Measurements from ENCODE around the gene IGHMBP2. TPM values are rescaled to one million over a fixed set of nuclear protein-coding genes. Genes with fewer than 3 reads are reported as not detected.
A peak's percentile ranks its signal among the peaks of the same experiment; 100 is the strongest.

The IGHMBP2 gene
- total RNA-seq, 1 donor from 2014 or later = 9.5 TPM

DNA sequence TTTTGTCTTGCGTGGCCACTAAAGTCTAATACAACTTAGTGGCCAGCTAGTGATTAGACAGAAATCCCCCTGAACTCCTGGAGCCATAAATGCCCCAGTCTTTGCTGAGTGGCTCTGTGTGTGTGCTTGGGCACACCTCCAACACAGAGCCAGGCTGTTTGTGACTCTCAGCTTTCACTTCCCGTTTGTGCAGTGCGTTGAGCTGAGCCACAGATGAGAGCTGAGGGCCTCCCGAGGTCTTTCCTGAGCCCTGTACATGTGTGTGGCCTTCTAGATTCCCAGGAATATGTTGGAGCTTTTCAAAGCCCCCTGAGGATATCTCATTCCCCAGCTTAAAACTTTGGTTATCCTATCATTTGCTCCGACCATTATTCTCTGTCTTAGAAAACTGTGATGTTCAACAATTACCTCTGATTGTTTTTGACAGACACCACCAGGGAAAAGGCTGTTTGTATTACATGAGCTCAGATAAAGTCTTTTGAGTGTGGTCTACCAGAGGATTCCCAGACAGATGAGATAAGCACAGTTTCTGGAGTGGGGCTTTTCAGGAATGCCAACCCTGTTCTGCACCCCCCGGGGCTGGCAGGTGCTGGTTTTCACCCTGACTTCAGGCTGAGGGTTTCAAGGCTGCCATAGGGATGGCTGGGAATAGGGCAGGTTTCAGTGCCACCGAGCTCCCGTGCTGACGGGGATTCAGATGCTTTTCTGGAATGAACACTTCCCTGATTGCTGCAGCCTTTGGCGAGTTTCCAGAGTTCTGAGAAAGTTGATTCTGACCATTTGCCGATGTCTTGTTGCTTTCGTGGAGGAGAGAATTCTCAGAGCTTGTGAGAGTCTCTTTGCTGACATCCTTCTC, 23.8 kb downstream of the IGHMBP2 start:
- DNase-seq (ENCODE audit: low read depth in 2 of 2) = peak in 1 of 2 donors; percentile 74

DNA sequence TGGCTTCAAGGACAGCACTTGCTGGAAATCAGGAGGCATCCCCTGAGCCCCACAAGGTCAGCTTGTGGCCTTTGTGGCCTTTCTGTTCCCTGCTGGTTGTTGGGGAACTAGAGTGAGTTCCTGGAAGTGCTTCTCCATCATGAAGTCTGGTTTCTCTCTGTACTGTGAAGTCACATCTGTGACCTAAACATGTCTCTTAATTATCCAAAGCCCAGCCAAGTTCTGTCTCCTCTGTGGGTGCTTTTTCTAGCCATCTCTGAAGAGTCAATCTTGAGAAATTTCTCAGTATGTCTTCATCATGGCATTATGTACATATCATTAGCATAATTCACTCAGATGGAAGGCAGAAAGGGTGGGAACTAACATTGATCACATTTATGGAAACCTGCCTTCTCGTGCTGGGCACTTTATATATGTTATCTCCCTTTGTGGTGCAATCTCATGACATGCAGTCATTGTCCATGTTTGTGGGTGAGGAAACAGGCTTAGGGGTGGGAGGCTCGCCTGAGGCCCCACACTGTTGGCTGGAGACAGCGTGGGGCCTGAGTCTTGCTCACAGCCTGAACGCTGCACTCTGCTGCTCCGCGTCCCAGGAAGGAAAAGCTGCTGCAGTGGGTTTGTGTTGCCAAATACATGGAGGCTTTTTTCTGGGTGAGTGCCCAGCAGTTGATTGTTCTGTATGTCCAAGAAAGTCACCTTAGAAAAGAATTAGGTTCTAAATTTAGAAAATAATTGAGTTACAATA, 24.6 kb downstream of the IGHMBP2 start:
- DNase-seq (ENCODE audit: low read depth in 2 of 2) = no peak

DNA sequence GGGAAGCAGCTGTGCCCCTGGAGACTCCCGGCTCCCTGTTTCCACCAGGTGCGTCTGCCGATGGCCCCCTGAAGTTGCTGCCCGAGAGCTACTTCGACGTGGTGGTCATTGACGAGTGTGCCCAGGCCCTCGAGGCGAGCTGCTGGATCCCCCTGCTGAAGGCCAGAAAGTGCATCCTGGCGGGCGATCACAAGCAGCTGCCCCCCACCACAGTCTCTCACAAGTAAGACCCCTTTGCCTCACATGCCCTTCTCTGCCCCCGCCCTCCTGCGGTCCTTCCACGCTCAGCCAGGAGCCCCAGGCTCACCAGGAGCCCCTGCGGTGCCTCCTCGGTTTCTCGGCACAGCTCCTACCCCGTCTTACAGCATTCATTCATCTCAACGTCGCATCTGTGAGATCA, 25.4 kb downstream of the IGHMBP2 start:
- DNase-seq (ENCODE audit: low read depth in 2 of 2) = no peak

DNA sequence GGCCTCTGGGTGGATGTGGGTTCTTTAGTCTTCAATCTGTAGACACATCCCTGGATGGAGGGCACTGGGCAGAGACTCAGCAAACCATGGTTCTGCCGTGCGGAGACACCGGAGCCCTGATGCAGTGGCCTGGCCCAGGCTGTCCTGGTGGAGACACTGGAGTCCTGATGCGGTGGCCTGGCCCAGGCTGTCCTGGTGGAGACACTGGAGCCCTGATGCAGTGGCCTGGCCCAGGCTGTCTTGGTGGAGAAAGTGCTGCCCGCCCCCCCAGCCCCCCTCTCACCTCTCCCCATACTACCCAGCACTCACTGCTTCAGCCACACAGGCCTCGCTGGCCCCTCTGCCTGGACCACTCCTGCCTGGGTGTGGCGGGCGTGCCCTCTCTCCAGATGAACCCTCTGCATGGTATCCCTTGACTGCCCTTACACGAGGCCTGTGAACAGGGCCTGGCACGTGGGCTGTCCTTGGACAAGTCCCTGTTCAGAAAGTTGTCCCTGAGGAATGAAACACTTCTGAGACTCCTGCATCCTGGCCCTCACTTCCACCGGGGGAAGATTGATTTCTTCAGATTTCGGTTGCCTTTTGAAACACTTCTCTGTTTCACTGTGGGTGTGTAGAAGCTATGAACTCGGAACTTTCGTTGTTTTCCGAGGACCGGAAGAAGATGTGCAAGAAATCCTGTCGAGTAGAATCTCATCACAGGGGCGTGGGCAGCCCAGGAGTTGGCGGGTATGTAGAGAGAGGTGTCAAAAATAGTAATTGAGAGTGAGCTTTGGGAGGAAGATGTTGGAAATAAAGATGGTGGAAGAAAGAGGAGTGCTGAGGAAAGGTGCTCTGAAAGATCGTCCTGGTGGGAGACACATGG, 26.2 kb downstream of the IGHMBP2 start:
- no peak for DNase-seq (ENCODE audit: low read depth in 2 of 2)

DNA sequence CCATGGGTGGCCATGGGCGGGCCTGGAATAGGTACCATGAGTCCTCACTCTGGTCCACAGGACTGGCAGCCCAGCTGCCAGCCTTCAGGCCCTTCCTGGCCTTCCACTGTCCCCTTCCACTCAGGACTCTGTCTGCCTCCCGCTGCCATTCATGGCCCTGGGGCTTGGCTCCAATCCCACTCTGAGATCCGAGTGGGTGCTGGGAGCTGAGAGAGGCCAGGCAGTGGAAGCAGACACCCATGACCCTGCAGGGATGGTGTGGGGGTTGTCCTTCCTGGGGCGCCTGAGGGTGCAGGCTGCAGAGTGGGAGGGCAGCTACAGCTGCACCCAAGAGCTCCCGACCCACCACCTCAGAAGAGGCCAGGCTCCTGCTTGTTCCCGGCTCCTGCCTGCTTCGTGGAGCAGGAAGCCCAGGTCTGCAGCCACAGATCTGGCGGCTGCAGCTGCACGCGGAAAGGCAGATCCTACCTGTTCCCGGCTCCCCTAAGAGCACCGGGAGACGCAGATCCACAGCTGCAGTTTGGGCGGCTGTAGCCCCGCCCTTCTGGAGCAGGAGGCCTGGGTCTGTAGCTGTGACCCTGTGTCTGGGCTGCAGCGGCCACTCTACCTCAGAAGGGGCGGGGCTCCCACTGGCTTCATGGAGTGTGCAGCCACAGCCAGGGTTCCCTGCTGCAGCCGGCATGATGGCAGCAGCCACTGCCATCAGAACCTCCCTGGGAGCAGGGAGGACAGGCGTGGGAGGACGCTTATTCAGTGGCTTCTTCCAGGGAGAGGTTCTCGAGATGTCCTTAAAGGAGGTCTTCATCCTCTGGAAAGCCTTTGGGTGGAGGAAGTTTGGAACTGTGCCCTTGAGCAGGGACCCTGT, 27.5 kb downstream of the IGHMBP2 start:
- no peak for DNase-seq (ENCODE audit: low read depth in 2 of 2)

DNA sequence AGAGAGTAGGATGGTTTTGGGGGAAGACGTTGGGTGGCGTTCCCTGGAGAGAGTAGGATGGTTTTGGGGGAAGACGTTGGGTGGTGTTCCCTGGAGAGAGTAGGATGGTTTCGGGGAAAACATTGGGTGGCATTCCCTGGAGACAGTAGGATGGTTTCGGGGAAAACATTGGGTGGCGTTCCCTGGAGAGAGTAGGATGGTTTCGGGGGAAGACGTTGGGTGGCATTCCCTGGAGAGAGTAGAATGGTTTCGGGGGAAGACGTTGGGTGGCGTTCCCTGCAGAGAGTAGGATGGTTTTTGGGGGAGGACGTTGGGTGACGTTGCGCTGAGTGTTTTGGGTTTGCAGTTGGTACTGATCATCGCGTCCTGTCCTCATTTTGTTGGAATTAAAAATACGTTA, 28.2 kb downstream of the IGHMBP2 start:
- no peak for DNase-seq (ENCODE audit: low read depth in 2 of 2)

DNA sequence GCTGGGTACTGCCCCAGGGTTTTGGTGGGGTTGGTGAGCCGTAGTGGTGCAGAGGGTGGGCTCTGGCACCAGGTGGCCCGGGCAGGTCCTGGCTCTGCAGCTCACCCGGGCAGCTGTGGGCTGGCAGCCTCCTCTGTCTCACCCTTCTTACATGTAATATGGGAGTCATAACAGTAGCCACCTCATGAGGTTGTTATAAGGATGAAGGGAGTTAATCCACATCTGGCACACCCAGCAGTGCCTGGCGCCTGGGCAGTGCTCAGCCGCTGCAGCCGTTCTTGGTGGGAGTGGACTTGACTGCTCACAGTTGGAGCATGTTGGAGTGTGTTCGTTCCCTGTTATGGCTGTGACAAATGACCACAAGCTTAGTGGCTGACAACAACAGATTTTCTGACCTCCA, 28.7 kb downstream of the IGHMBP2 start:
- no peak for DNase-seq (ENCODE audit: low read depth in 2 of 2)

DNA sequence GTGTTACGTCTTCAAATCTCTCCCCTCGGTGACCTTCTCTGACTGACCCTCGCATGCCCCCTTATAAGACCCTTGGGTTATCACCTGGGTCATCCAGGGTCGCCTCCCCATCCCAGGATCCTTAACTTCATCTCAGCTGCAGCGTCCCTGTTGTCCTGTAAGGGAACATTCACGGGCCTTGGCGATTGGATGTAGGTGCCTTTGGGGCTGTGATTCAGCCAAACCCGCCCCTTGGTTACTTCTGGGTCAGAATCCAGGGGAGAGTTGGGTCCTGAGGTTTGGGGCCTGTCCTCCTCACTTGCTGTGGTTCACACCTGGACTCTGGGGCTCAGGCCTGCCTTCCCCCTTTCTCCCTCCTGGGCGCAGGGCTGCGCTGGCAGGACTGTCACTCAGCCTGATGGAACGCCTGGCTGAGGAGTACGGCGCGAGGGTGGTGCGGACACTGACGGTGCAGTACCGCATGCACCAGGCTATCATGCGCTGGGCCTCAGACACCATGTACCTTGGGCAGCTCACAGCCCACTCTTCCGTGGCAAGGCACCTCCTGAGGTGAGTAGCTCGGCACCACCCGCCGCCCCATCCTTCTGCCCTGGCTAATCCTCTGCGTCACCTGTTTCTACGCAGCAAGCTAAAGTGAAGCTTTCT, 29.4 kb downstream of the IGHMBP2 start:
- no peak for DNase-seq (ENCODE audit: low read depth in 2 of 2)

DNA sequence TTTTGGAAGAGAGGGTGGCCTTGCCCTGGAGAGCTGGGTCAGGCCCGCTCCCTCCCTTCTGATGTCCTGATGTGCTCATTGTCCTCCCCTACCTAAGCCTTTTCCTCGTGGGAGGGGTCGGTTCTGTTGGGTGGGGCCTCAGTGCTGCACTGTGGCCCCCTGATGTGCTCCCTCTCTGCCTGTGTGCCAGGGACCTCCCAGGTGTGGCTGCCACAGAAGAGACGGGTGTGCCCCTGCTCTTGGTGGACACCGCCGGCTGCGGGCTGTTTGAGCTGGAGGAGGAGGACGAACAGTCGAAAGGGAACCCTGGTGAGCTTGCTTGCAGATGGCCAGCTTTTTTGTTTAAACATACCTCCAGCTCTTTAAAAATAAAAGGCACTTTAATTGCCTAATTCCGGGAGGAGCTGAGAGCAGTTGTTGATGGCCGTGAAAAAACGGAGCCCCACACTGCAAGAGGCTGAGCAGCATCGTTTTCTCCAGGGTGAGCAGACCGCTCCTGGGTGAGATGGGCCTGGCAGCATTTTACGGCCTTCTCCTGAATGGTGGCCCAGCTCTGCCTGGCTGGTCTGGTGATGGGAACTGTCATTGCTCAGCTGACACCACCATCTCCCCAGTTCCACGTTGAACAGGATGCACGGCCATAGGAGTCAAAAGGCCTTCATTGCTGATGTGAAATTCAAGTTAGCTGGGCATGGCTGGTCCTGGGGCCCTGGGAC, 30.1 kb downstream of the IGHMBP2 start:
- no peak for DNase-seq (ENCODE audit: low read depth in 2 of 2)

DNA sequence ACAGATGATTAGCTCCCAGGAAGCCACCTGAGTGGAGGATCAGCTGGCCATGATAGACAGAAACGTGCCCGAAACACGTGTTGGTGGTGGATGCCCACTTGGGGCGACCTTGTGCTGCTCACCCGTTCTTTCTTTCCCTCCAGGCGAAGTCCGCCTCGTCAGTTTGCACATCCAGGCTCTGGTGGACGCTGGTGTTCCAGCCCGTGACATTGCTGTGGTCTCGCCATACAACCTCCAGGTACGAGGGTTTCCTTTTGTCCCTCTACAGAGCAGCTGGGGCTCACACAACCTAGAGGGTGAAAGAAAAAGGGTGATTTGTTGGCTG, 30.6 kb downstream of the IGHMBP2 start:
- no peak for DNase-seq (ENCODE audit: low read depth in 2 of 2)

DNA sequence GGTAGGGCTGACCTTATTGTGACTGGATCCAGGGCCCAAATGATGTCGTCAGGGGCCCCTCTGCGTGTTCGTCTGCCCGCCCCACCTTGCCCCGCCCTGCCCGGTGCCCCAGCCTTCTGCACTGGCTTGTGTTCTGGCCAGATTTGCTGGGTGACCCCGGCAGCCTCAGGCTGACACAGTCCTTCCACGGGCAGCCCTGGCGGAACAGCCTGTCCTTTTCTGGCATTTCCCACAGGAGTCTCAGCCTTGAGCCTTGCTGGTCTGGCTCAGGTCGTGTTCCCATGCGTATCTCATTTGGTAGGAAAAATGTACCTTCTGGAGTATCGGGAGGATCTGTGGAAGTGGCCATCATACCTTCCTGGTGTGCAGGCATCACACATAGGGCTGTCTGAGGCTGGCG, 31.0 kb downstream of the IGHMBP2 start:
- no peak for DNase-seq (ENCODE audit: low read depth in 2 of 2)

DNA sequence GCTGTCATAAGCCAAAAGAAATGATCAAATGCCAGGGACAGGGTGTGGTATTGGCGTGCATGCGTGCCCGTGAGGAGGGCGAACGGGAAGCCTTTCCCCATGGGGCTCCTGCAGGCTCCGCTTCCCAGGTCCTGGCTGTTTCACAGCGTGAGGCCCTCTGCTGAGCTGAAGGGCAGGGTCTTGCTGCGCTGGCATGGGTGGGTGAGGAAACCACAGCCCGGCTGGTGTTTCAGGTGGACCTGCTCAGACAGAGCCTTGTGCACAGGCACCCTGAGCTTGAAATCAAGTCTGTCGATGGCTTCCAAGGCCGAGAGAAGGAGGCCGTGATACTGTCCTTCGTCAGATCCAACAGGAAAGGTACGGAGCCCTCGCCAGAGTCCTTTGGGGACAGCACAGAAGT, 31.4 kb downstream of the IGHMBP2 start:
- no peak for DNase-seq (ENCODE audit: low read depth in 2 of 2)

DNA sequence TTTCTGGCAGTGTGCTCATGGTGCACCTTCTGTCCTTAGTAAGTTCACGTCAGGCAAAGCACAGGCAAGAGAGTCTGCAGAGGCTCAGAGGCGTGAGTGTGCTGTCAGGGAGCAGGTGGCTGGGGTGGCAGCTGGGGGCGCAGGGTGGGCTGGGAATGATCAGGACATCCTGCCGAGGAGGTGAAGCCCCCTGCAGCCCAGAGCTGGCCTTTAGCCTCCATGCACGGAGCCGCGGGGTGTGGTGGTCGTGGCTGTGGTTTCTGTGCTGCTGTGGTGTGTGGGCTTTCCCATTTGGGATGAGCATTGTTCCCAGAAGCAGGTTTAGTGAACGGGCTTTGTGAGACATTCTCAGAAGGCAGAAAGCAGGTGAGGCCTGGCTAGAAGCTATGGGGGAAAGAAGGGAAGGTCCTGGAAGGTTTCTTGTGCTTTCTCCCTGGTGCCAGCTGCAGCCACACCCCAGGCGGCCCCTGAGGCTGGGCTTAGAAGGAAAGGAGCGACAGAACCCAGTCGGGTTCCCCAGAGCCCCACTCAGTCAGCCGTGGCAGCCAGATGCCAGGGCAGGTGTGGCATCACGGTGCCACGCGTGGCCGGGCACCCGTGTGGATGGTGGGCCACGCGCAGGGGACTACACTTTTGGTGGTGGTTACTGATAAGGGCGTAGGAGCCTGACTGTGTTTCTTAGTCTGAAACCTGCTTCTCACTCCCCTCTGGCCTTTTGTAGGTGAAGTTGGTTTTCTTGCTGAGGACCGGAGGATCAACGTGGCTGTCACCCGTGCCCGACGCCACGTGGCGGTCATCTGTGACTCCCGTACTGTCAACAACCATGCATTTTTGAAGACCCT, 32.0 kb downstream of the IGHMBP2 start:
- no peak for DNase-seq (ENCODE audit: low read depth in 2 of 2)

DNA sequence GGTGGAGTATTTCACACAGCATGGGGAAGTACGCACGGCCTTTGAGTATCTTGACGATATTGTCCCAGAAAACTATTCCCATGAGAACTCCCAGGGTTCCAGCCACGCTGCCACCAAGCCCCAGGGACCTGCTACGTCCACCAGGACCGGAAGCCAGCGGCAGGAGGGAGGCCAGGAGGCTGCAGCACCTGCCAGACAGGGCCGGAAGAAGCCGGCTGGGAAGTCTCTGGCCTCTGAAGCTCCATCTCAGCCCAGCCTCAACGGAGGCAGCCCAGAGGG, 32.6 kb downstream of the IGHMBP2 start:
- no peak for DNase-seq (ENCODE audit: low read depth in 2 of 2)

DNA sequence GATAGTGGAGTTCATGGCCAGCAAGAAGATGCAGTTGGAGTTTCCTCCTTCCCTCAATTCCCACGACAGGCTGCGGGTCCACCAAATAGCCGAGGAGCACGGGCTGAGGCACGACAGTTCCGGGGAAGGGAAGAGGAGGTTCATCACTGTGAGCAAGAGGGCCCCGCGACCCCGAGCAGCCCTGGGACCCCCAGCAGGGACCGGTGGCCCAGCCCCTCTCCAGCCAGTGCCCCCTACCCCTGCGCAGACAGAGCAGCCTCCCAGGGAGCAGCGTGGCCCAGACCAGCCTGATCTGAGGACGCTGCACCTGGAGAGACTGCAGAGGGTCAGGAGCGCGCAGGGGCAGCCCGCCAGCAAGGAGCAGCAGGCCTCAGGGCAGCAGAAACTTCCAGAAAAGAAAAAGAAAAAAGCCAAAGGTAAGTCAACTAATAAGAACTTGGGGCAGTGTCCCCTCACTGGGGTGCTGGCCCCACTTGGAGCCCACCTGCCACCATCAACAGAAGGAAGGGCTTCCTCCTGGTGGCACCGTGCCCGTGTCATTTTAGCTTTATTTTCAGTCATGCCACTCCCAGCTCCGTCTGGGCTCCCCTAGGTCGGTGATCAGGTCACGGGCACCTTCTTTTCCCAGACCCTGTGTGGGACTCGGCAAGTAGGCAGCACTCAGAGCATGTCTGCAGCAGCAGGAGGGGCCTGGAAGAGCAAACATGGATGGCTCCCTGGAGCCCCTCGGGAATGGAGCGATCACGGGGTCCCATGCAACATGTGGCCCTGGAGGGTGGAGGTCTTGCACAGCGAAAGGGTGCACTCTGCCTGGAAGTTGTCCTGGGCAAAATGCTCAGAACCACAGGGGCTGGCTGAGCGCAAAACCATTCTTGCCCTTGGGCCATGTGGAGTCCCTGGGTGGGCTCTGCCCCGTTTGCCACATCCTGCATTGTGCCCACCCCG, 33.3 kb downstream of the IGHMBP2 start:
- DNase-seq (ENCODE audit: low read depth in 2 of 2) = no peak

DNA sequence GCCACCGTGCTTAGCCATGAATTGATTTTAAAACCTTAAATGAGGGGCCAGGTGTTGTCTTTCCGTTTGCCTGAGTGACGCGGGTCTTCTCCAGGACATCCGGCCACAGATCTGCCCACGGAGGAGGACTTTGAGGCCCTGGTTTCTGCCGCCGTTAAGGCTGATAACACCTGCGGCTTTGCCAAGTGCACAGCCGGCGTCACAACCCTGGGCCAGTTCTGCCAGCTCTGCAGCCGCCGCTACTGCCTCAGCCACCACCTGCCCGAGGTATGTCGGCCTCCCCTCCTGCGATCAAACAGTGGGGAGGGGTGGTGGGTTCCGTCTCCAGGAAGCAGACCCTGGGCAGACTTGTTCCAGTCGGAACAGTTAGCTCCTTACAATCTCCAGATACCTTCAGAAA, 34.4 kb downstream of the IGHMBP2 start:
- no peak for DNase-seq (ENCODE audit: low read depth in 2 of 2)

DNA sequence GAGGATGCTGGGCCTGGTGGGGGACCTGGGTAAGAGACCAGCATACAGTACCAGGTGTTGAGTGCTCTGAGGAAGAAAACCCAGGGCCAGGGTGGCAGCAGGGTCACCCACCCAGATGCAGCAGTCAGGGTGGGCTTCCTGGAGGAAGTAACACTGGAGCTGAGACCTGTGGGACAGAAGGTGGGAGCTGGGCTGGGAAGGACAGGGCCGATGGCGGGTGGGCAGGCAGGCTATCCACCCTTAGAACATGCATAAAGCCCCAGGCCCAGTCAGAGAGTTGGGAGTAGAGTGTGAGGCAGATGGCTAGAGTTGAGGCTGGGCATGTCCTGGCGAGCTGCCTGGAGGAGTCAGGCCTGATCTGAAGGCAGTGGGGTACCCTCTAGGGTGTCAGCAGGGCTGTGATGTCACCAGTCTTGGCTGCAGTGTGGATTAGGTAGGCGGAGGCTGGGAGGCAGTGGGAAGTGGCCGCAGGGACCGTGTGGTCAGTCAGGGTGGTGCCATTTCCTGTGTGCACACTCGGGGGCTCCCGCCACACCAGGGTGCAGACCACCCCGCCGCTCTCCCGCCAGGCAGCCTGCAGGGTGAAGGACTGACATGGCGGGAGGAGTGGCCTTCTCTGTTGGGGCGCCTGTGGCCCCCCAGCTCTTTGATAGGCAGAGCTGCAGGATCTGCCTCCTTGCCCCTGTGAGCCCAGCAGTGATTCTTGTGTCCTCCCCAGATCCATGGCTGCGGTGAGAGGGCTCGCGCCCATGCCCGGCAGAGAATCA, 35.3 kb downstream of the IGHMBP2 start:
- no peak for DNase-seq (ENCODE audit: low read depth in 2 of 2)

Measured in lung microvascular endothelial cell (primary cell).